ENCODE measurements around the gene EVC. TPM values are rescaled to one million over a fixed set of nuclear protein-coding genes. Genes with fewer than 3 reads are reported as not detected.
A peak's percentile ranks its signal among the peaks of the same experiment; 100 is the strongest.

EVC gene
- polyA plus RNA-seq (ENCODE audit: insufficient read length): 52.7 TPM
- long read RNA-seq, donor 1, full-length matches to known transcripts: 1 of 26 reads
- long read RNA-seq, donor 1, partial matches to known transcripts: 18 of 26 reads
- long read RNA-seq, donor 1, other reads (novel, unspliced or antisense): 7 of 26 reads
- long read RNA-seq, donor 2, partial matches to known transcripts: 12 of 12 reads
- long read RNA-seq, donor 2, other reads (novel, unspliced or antisense): 0 of 12 reads
- long read RNA-seq, donor 3, full-length matches to known transcripts: 1 of 24 reads
- long read RNA-seq, donor 3, partial matches to known transcripts: 10 of 24 reads
- long read RNA-seq, donor 3, other reads (novel, unspliced or antisense): 13 of 24 reads
- long read RNA-seq, donor 4: 0 reads
- long read RNA-seq, donor 5, partial matches to known transcripts: 0 of 5 reads
- long read RNA-seq, donor 5, other reads (novel, unspliced or antisense): 5 of 5 reads
- long read RNA-seq, donor 6, full-length matches to known transcripts: 1 of 1 reads
- long read RNA-seq, donor 6, partial matches to known transcripts: 0 of 1 reads
- long read RNA-seq, donor 6, other reads (novel, unspliced or antisense): 0 of 1 reads
- long read RNA-seq, donor 7, full-length matches to known transcripts: 1 of 35 reads
- long read RNA-seq, donor 7, partial matches to known transcripts: 25 of 35 reads
- long read RNA-seq, donor 7, other reads (novel, unspliced or antisense): 9 of 35 reads
- long read RNA-seq, donor 8, partial matches to known transcripts: 6 of 6 reads
- long read RNA-seq, donor 8, other reads (novel, unspliced or antisense): 0 of 6 reads

DNA sequence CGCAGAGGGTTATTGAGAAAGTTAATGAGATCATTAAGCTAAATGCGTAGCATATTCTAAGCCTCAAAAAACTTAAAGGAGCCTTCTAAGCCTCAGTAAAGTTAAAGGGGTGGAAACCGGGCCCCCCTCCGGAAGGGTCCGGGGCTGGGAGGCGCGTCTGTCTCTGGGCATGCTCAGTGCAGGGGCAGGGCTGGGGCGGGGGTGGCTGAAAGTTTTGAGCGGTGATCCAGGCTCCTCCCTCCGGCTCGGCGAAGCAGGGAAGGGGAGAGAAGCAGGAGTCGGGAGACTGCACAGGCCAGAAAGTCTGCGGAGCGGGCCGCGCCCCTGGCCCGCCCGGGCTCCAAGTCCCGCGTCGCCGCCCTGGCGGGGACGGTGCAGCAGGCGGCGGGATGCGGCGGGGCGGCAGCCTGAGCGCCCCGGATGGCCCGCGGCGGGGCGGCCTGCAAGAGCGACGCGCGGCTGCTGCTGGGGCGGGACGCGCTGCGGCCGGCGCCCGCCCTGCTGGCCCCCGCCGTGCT is at the start of gene EVC:
TSS of gene EVC (plus strand) at position 241 of the 518 bp plus-strand sequence. CDS start at position 421, 180 bp downstream.
- peak; percentile 79 for DNase-seq

DNA sequence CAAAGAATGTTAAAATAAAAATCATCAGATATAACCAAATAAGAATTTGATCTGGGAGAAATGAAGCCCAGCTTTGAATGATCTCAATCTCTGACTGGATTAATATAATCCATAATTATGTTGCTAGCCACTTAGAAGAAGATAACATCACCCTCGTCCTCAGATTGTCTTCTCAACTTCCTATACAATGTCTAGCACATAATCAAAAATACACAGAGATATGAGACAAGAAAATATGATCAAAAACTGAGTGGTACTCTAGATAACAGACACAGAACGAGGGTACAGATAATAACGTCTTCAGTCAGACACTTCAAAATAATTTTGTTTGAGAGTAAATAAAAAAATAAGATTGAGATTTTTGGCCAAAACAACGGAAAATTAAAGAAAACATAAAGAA is 49.8 kb upstream of the EVC start:
- DNase-seq: no peak

- DNase-seq: no peak
These were observed 48.4 kb upstream of the EVC start for GRCh38 chr4:5662555-5662954.

GRCh38 chr4:5664778-5665177 is 46.2 kb upstream of the EVC start:
- no peak for DNase-seq

- no peak for DNase-seq
These were observed 44.3 kb upstream of the EVC start for GRCh38 chr4:5666741-5667140.

DNA sequence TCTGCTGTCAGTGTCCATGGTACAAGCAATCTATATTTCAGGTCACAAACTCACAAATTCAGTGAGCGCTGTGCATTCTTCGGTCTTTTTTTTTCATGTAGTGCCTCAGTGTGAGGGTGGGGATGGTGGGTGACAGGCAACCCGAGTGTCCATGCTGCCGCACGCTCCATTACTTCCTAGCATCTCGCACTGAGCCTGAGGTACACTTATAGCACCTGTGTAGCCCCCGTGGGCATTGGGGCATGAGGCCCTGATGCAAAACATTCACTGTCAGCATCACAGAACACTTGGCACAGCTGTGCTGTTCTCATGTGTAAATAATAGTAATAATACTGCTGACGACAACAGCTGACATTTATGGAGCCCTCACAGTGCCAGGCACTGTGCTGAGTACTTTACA is 34.2 kb upstream of the EVC start:
- no peak for DNase-seq

GRCh38 chr4:5678977-5679376 is 32.0 kb upstream of the EVC start:
- DNase-seq: no peak

- DNase-seq: no peak
These were observed 27.4 kb upstream of the EVC start for GRCh38 chr4:5683566-5683965.

- no peak for DNase-seq
These were observed 25.7 kb upstream of the EVC start for GRCh38 chr4:5685296-5685695.

- DNase-seq: no peak
These were observed 24.7 kb upstream of the EVC start for GRCh38 chr4:5686338-5686737.

GRCh38 chr4:5689065-5689464 is 21.9 kb upstream of the EVC start:
- DNase-seq: no peak

- DNase-seq: no peak
These were observed 19.4 kb upstream of the EVC start for GRCh38 chr4:5691491-5692132.

- no peak for DNase-seq
These were observed 17.1 kb upstream of the EVC start for GRCh38 chr4:5693871-5694270.

GRCh38 chr4:5696341-5696740 is 14.7 kb upstream of the EVC start:
- DNase-seq: no peak

GRCh38 chr4:5700459-5700858 is 10.5 kb upstream of the EVC start:
- DNase-seq: no peak

DNA sequence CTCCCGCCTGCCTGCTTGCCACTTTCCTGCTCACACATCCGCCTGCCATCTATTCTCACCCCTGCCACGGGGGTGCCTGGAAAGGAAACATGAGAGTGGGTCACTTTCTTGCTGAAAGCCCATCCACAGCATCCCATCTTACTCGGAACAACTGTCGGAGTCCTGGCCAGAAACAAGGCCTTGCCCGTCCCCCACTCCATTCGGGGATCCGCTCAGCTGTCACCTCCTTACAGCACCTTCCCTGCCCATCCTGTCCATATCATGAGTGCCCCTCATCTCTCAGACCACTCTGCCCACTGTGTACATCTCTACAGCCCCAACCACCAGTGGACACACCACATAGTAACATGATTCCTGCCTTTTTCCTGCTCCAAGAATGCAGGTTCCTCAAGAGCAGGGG is 9.0 kb upstream of the EVC start:
- DNase-seq: no peak

DNA sequence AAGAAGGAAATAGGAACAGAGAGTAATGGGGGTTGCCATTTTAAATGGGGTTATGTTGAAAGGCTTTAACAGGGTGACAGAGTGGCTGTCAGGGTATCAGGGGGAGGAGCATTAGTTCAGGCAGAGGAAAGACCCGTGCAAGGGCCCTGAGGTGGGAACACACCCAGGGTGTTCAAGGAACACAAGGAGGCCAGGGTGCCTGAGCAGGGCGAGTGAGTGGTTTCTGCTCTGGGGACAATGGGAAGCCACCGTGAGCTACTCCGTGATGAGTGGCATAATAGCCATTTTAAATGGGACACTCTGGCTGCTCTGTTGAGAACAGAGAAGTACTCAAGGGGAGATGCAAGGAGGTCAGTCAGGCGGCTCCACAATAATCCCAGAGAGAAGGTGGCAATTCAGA is 7.2 kb upstream of the EVC start:
- DNase-seq: no peak

GRCh38 chr4:5704276-5704675 is 6.7 kb upstream of the EVC start:
- no peak for DNase-seq

- DNase-seq: no peak
These were observed 5.2 kb upstream of the EVC start for GRCh38 chr4:5705647-5706320.

DNA sequence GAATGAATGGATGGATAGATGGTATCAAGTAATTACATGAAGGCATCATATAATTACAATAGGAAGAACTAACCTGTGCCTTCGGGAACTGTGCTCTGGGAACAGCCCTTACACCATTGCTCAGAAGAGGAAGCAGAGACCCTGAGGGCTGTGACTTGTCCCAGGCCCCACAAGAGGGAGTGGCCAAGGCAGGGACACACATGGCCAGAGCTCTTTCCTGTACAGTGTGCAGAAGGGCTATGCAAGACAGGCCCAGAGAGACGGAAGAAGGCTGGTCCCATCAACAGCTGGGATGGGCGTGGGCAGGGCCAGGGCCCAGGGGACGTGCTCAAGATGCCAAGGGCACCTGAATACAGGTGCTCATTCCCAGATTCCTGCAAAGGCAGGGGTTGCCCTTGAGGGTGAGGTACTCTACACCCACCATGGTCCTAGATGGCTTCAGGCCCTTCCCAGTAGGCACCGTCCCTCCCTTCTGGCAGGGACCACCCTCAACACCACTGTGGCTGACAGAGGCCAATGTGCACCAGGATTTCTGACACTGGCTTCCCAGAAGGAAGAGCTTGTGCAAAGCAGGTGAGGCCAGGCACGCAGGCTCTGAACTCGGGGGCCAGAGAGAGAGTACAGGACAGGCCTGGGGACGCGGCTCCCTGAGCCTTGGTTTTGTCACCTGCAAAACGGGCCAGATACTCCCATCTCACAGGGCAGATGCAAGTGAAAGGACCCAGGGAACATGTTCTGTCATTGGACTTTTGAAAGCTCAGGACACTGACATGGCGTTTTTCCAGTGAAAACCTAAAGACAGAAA is 4.3 kb upstream of the EVC start:
- no peak for DNase-seq

DNA sequence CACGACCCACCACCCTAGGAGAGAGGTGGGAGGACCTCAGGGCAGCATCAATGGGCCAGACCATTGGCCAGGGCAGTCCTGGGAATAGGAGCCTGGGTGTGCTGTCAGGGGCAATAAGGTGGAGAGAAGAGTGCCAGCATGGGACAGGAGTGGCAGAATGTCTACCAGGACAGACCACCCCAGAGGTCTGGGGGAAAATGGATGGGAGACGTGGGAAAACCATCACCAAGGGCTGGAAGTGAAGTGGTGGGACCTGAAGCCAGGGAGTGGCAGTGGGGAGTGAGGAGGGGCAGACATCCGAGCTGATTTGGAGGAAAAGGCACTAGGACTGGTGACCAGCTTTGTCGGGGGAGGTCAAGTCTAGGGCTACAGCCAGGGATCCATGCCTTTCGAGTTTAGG is 3.6 kb upstream of the EVC start:
- DNase-seq: no peak

Data from left kidney (tissue), 8 donors.